Esophagus muscularis mucosa (tissue), 4 donors: ENCODE measurements around the gene PTPRU. TPM values are rescaled to one million over a fixed set of nuclear protein-coding genes. Genes with fewer than 3 reads are reported as not detected.

Source experiments
- DNase-seq: peaks from one replicate; pipeline ENCODE4 v3.0.0-alpha.2; 2017; ENCODE audit errors: extremely low spot score
- H3K27ac ChIP-seq, 4 donors: fragments of 200-600 bp; sonication (generic); replicated peaks in 1 of 4; 1 replicate in 3 of 4; 2 replicates in 1 of 4; pipeline ENCODE4 v1.5.1; 2016 to 2019; ENCODE audit warnings: mild to moderate bottlenecking in 1 of 4
- H3K27me3 ChIP-seq, 4 donors: fragments of 200-600 bp; sonication (generic); one replicate each; pipeline versions ENCODE4 v1.5.1 to v1.6.0; 2016 to 2019
- H3K36me3 ChIP-seq, 4 donors: fragments of 200-600 bp; sonication (generic); one replicate each; pipeline ENCODE4 v1.5.1; 2016 to 2019
- H3K4me1 ChIP-seq, 4 donors: fragments of 200-600 bp; sonication (generic); one replicate each; pipeline ENCODE4 v1.5.1; 2016 to 2019
- H3K4me3 ChIP-seq, 4 donors: fragments of 200-600 bp; sonication (generic); 1 replicate in 2 of 4; 2 replicates in 2 of 4; pipeline ENCODE4 v1.5.1; 2016 to 2019; ENCODE audit warnings: mild to moderate bottlenecking in 4 of 4, moderate library complexity in 1 of 4
- H3K9me3 ChIP-seq, 4 donors: fragments of 200-600 bp; sonication (generic); 1 replicate in 3 of 4; 2 replicates in 1 of 4; pipeline ENCODE4 v1.5.1; 2016 to 2019
- EP300 ChIP-seq: sonication (generic); formaldehyde crosslinking; IDR thresholded peaks from one replicate; pipeline ENCODE4 v1.6.1; 2017; ENCODE audit warnings: antibody characterized with exemption
- POLR2A ChIP-seq: fragments of 450-650 bp; IDR thresholded peaks from one replicate; pipeline ENCODE4 v1.6.1; 2017; ENCODE audit warnings: antibody characterized with exemption, moderate library complexity, mild to moderate bottlenecking, low read depth
- POLR2AphosphoS5 ChIP-seq, 2 donors: sonication (generic); formaldehyde crosslinking; IDR thresholded peaks; one replicate each; pipeline ENCODE4 v1.6.1; 2017; ENCODE audit warnings: antibody characterized with exemption in 2 of 2
- WGBS: methylation state at CpG from one replicate; pipeline ENCODE4 v1.1.5; 2018; 5-methylcytosine and 5-hydroxymethylcytosine counted together
- intact Hi-C: fragments of 100-400 bp; cut with DNase I; formaldehyde crosslinking; loops from one replicate; pipeline ENCODE4 v1.15.1; 2023
- total RNA-seq, 4 donors: library from RNA; depleted of rRNA; stranded (reverse); fragments of >200 nt; gene quantifications; one replicate each; pipeline versions ENCODE4 v1.1.0 to v1.2.1, GENCODE V29; 2016
- TF ChIP-seq, protein P1 (sequence below), 3 experiments: fragments of 200-600 bp in 2 of 3; fragments of 450-650 bp in 1 of 3; sonication (generic) in 2 of 3; IDR thresholded peaks; one replicate each; pipeline ENCODE4 v1.5.1; 2017 to 2019; ENCODE audit warnings: antibody characterized with exemption in 3 of 3, mild to moderate bottlenecking in 2 of 3, moderate library complexity in 1 of 3

Gene PTPRU
- total RNA-seq, 4 donors from 2014 or later = 19.5 to 32.7 (median 27.5) TPM

DNA sequence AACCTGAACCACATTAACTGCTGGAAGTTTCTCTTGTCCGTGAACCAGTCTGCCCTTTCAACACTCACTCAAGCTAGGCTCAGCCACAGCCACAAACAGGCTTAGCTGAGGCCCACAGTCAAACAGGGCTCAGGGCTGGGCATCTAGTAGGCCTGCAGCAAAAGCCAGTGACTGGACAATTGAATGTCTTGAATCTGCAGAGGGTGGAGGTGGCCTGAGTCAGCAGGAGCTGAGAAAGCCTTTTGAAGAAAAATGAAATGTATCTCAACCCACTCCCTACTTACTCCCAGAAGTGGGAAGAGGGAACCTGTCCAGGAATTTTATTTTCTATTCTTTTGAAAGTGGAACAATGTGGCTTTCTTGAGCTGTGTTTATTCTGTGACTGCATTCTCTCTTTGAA lies 95.4 kb downstream of the PTPRU start:
- Histone ChIP-seq H3K27ac (no peak overlapping the region), H3K36me3 (no peaks in the 10 kb centered on the region), H3K4me3 (no peak overlapping the region), H3K9me3 (no peaks in the 10 kb centered on the region), H3K4me1 (no peaks in the 10 kb centered on the region), H3K27me3 (peaks cover 0 to 3% (median 0%) of the 10 kb centered on the region in 4 donors)
- TF ChIP-seq EP300 = no peak
- no peak for TF ChIP-seq POLR2AphosphoS5 (IDR thresholded peaks at IDR 0.05)
- no peak for TF ChIP-seq POLR2A
- TF ChIP-seq, protein P1, sequence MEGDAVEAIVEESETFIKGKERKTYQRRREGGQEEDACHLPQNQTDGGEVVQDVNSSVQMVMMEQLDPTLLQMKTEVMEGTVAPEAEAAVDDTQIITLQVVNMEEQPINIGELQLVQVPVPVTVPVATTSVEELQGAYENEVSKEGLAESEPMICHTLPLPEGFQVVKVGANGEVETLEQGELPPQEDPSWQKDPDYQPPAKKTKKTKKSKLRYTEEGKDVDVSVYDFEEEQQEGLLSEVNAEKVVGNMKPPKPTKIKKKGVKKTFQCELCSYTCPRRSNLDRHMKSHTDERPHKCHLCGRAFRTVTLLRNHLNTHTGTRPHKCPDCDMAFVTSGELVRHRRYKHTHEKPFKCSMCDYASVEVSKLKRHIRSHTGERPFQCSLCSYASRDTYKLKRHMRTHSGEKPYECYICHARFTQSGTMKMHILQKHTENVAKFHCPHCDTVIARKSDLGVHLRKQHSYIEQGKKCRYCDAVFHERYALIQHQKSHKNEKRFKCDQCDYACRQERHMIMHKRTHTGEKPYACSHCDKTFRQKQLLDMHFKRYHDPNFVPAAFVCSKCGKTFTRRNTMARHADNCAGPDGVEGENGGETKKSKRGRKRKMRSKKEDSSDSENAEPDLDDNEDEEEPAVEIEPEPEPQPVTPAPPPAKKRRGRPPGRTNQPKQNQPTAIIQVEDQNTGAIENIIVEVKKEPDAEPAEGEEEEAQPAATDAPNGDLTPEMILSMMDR (IDR thresholded peaks at IDR 0.05) = no peak
- 100% methylated on average over 1 of the region's 1 CpG for WGBS
- DNase-seq = no peak
- intact Hi-C loops = no loop called here

DNA sequence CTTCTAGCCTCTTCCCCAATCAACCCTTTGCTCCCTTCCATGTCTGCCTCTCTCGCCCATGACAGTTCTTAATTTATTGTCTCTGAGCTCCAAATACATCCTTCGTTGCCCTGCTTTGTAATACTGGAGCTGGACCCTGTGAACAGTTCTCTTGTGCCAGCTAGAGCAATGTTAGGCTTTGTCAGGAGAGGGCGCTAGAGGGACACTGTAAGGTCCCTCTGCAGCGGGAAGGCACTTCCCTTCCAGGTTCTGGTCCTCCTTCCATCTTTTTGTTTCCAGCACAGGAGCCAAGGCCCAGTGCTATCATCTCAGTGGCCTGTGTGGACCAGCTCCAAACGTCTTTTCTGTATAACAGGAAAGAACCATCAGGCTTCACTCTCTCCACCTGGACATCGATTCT lies 95.9 kb downstream of the PTPRU start:
- DNase-seq = no peak
- intact Hi-C loops = no loop called here
- TF ChIP-seq, protein P1 (IDR thresholded peaks at IDR 0.05) = no peak
- TF ChIP-seq POLR2A = no peak
- TF ChIP-seq EP300 = no peak
- TF ChIP-seq POLR2AphosphoS5 (IDR thresholded peaks at IDR 0.05) = no peak

DNA sequence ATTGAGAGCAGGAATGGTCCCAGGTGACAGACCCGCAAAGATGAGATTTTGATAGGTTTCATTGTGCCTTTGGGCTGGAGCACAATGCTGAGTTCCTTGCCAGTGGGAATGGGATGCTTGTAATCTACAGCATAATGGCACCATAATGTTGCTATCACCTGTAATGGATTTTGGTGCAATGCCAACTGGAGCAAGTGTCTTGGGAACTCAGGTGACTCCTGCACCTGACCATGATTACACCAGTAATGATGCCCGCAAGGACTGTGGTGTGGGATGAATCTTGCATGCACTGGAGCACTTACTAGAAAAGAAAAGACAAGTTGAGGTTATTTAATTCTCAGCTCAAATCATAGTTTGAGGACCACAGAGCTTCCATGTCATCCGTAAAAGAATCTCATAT lies 96.7 kb downstream of the PTPRU start:
- Histone ChIP-seq H3K4me3 (no peak overlapping the region), H3K27ac (no peak overlapping the region), H3K4me1 (no peaks in the 10 kb centered on the region), H3K27me3 (peaks cover 0 to 12% (median 0%) of the 10 kb centered on the region in 4 donors), H3K36me3 (no peaks in the 10 kb centered on the region), H3K9me3 (no peaks in the 10 kb centered on the region)
- DNase-seq = no peak
- WGBS = 76% methylated on average over 3 of the region's 3 CpGs
- no peak for TF ChIP-seq EP300
- no peak for TF ChIP-seq POLR2A
- intact Hi-C loops = no loop called here

More for the DNA sequence above, 95.9 kb downstream of the PTPRU start:
- WGBS = 51% methylated on average over 6 of the region's 6 CpGs
- H3K36me3 ChIP-seq = no peaks in the 10 kb centered on the region
- H3K27ac ChIP-seq = no peak overlapping the region
- H3K9me3 ChIP-seq = no peaks in the 10 kb centered on the region
- H3K4me1 ChIP-seq = no peaks in the 10 kb centered on the region
- no peak overlapping the region for H3K4me3 ChIP-seq
- H3K27me3 ChIP-seq = peaks cover 0 to 7% (median 0%) of the 10 kb centered on the region in 4 donors

DNA sequence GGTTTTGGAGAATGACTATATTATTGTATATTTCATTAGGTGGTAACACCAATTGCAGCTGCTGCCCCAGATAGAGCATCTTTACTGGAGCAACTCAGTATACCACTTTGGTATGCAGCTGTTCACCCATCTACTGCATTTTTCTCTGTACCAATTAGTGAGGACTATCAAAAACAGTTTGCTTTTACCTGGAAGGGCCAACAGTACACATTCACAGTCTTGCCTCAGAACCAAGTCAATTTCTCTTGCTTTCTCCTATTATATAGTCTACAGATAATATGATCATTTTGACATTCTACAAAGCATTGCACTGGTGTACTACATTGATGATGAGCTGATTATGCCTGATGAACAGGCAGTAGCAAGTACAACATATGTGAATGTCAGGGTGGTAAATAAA lies 99.3 kb downstream of the PTPRU start:
- Histone ChIP-seq H3K27me3 (peaks cover 0 to 18% (median 0%) of the 10 kb centered on the region in 4 donors), H3K36me3 (no peaks in the 10 kb centered on the region), H3K4me3 (no peak overlapping the region), H3K27ac (no peak overlapping the region), H3K4me1 (no peaks in the 10 kb centered on the region), H3K9me3 (no peaks in the 10 kb centered on the region)
- TF ChIP-seq, protein P1 (IDR thresholded peaks at IDR 0.05) = no peak
- no peak for TF ChIP-seq POLR2AphosphoS5 (IDR thresholded peaks at IDR 0.05)
- TF ChIP-seq POLR2A = no peak
- no peak for TF ChIP-seq EP300
- DNase-seq = no peak
- intact Hi-C loops = no loop called here

DNA sequence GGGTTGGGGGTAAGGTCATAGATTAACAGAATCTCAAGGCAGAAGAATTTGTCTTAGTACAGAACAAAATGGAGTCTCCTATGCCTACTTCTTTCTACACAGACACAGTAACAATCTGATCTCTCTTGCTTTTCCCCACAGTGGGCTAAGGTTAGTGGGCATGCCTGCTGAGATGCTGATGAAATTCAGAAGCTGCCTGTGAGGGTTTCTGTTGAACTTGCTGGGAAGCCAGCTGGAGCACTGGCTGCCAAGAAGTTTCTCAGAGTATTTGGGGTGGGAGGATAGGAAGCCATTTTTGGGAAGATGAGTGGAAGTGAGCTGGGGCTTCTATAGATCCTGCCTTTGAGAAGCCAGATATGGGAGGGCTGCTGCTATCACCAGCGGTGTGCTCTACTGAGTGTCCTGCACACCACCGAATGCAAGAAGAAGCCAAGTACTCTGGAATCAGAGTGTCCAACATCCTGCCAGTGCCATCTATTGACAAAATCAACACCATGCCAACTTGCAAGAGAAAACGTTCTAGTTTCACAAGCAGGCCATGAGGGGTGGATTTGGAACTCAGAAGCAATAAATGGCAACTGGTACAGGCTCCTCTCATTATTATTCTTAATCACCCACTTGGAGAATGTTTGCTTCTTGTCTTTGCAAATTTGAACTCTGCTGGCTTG lies 102.7 kb downstream of the PTPRU start:
- Histone ChIP-seq H3K27me3 (peaks cover 0 to 51% (median 0%) of the 10 kb centered on the region in 4 donors), H3K27ac (no peak overlapping the region), H3K4me3 (no peak overlapping the region), H3K36me3 (no peaks in the 10 kb centered on the region), H3K4me1 (no peaks in the 10 kb centered on the region), H3K9me3 (no peaks in the 10 kb centered on the region)
- WGBS = 68% methylated on average over 3 of the region's 3 CpGs
- TF ChIP-seq EP300 (no peak), POLR2A (no peak), POLR2AphosphoS5 (IDR thresholded peaks at IDR 0.05) (no peak)
- TF ChIP-seq, protein P1 (IDR thresholded peaks at IDR 0.05) = no peak
- intact Hi-C loops = no loop called here
- DNase-seq = no peak
